Measurements from ENCODE around the gene JHY. TPM values are rescaled to one million over a fixed set of nuclear protein-coding genes. Genes with fewer than 3 reads are reported as not detected.

The JHY gene
- total and polyA plus RNA-seq, 4 experiments from 2014 or later: 1.5 to 5.4 (median 4.6) TPM

- CTCF ChIA-PET (ENCODE audit: partially characterized antibody): no interaction called here
- Mint-ChIP-seq H3K4me3 (no peak overlapping the region), H3K27me3 (no peaks in the 10 kb centered on the region), H3K9me3 (no peaks in the 10 kb centered on the region), H3K27ac (no peak overlapping the region), H3K36me3 (peaks cover 5 to 9% of the 10 kb centered on the region in 2 donors), H3K4me1 (peaks cover 0 to 3% (median 0%) of the 10 kb centered on the region in 4 donors)
- DNase-seq: no peak
- H3K27me3 ChIP-seq (ENCODE audit: insufficient read depth, low read length): no peaks in the 10 kb centered on the region
- H3K27ac ChIP-seq (ENCODE audit: low read depth, low read length): no peak overlapping the region
- intact Hi-C loops (cut with micrococcal nuclease): no loop called here
- H3K9me3 ChIP-seq (ENCODE audit: control insufficient read depth in 1 of 2, low read length in 2 of 2): no peaks in the 10 kb centered on the region
- POLR2A ChIA-PET (ENCODE audit: partially characterized antibody): no interaction called here
- no peaks in the 10 kb centered on the region for H3K4me1 ChIP-seq (ENCODE audit: insufficient read depth, low read length)
- no peak overlapping the region for H3K4me3 ChIP-seq (ENCODE audit: low read length in 2 of 2)
- H3K36me3 ChIP-seq (ENCODE audit: insufficient read depth, low read length): no peaks in the 10 kb centered on the region
Measured at GRCh38 chr11:122902951-122903350, 20.4 kb downstream of the JHY start.

DNA sequence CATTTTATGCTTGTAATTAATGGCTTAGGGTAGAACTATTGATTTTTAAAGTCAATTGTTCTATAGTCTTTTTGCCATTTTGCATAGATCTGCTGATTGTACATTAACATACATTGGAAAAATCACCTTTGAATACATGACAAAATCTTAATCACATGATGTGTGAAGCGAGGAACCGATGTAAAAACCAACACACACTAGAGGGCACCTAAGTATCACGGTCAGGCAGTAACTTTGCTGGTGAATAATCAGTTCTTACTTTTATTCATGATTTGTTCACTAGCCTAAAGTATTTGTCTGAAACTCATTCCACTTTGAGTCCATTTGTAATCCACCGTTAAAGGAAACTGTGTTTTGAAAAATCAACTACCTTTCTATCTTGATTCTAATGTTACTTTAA, 28.2 kb downstream of the JHY start:
- no peak overlapping the region for H3K27ac Mint-ChIP-seq
- no peak for DNase-seq
- ChIA-PET POLR2A (ENCODE audit: partially characterized antibody) (no interaction called here), CTCF (ENCODE audit: partially characterized antibody) (no interaction called here)
- H3K36me3 ChIP-seq (ENCODE audit: insufficient read depth, low read length): no peaks in the 10 kb centered on the region
- H3K4me3 Mint-ChIP-seq: no peak overlapping the region
- no peaks in the 10 kb centered on the region for H3K9me3 Mint-ChIP-seq
- intact Hi-C loops (cut with micrococcal nuclease): loop anchor here (2.0 kb wide), 1 partner anchor 112 kb away; no protein-coding TSS in a partner anchor
- H3K4me1 ChIP-seq (ENCODE audit: insufficient read depth, low read length): no peaks in the 10 kb centered on the region
- H3K9me3 ChIP-seq (ENCODE audit: control insufficient read depth in 1 of 2, low read length in 2 of 2): no peaks in the 10 kb centered on the region
- no peaks in the 10 kb centered on the region for H3K4me1 Mint-ChIP-seq
- no peaks in the 10 kb centered on the region for H3K27me3 Mint-ChIP-seq
- no peaks in the 10 kb centered on the region for H3K27me3 ChIP-seq (ENCODE audit: insufficient read depth, low read length)
- no peak overlapping the region for H3K4me3 ChIP-seq (ENCODE audit: low read length in 2 of 2)
- H3K27ac ChIP-seq (ENCODE audit: low read depth, low read length): no peak overlapping the region
- H3K36me3 Mint-ChIP-seq: no peaks in the 10 kb centered on the region

GRCh38 chr11:122917311-122917710, 34.8 kb downstream of the JHY start:
- Mint-ChIP-seq H3K9me3 (no peaks in the 10 kb centered on the region), H3K4me1 (no peaks in the 10 kb centered on the region), H3K4me3 (no peak overlapping the region), H3K27me3 (no peaks in the 10 kb centered on the region), H3K36me3 (peaks cover 0 to 4% of the 10 kb centered on the region in 2 donors), H3K27ac (no peak overlapping the region)
- DNase-seq: no peak
- ChIA-PET POLR2A (ENCODE audit: partially characterized antibody) (no interaction called here), CTCF (ENCODE audit: partially characterized antibody) (no interaction called here)
- Histone ChIP-seq H3K27me3 (ENCODE audit: insufficient read depth, low read length) (no peaks in the 10 kb centered on the region), H3K27ac (ENCODE audit: low read depth, low read length) (no peak overlapping the region), H3K36me3 (ENCODE audit: insufficient read depth, low read length) (no peaks in the 10 kb centered on the region), H3K4me1 (ENCODE audit: insufficient read depth, low read length) (no peaks in the 10 kb centered on the region), H3K9me3 (ENCODE audit: control insufficient read depth in 1 of 2, low read length in 2 of 2) (no peaks in the 10 kb centered on the region), H3K4me3 (ENCODE audit: low read length in 2 of 2) (no peak overlapping the region)
- intact Hi-C loops (cut with micrococcal nuclease): no loop called here

- H3K27me3 ChIP-seq (ENCODE audit: insufficient read depth, low read length): no peaks in the 10 kb centered on the region
Measured at GRCh38 chr11:122918734-122919133, 36.2 kb downstream of the JHY start.

GRCh38 chr11:122920579-122920978, 38.0 kb downstream of the JHY start:
- Mint-ChIP-seq H3K27me3 (no peaks in the 10 kb centered on the region), H3K36me3 (peaks cover 0 to 4% of the 10 kb centered on the region in 2 donors), H3K4me1 (no peaks in the 10 kb centered on the region), H3K27ac (no peak overlapping the region), H3K4me3 (no peak overlapping the region), H3K9me3 (no peaks in the 10 kb centered on the region)
- Histone ChIP-seq H3K36me3 (ENCODE audit: insufficient read depth, low read length) (no peaks in the 10 kb centered on the region), H3K9me3 (ENCODE audit: control insufficient read depth in 1 of 2, low read length in 2 of 2) (no peaks in the 10 kb centered on the region), H3K27ac (ENCODE audit: low read depth, low read length) (no peak overlapping the region), H3K4me3 (ENCODE audit: low read length in 2 of 2) (no peak overlapping the region), H3K4me1 (ENCODE audit: insufficient read depth, low read length) (no peaks in the 10 kb centered on the region), H3K27me3 (ENCODE audit: insufficient read depth, low read length) (no peaks in the 10 kb centered on the region)
- CTCF ChIA-PET (ENCODE audit: partially characterized antibody): no interaction called here
- no peak for DNase-seq
- POLR2A ChIA-PET (ENCODE audit: partially characterized antibody): no interaction called here
- intact Hi-C loops (cut with micrococcal nuclease): no loop called here

More at GRCh38 chr11:122918734-122919133, 36.2 kb downstream of the JHY start:
- intact Hi-C loops (cut with micrococcal nuclease): no loop called here
- H3K27ac ChIP-seq (ENCODE audit: low read depth, low read length): no peak overlapping the region
- DNase-seq: no peak
- H3K27me3 Mint-ChIP-seq: no peaks in the 10 kb centered on the region
- no peaks in the 10 kb centered on the region for H3K9me3 Mint-ChIP-seq
- no peaks in the 10 kb centered on the region for H3K4me1 ChIP-seq (ENCODE audit: insufficient read depth, low read length)
- H3K36me3 Mint-ChIP-seq: peaks cover 0 to 4% of the 10 kb centered on the region in 2 donors
- no peak overlapping the region for H3K27ac Mint-ChIP-seq
- H3K36me3 ChIP-seq (ENCODE audit: insufficient read depth, low read length): no peaks in the 10 kb centered on the region
- ChIA-PET POLR2A (ENCODE audit: partially characterized antibody) (no interaction called here), CTCF (ENCODE audit: partially characterized antibody) (no interaction called here)
- H3K9me3 ChIP-seq (ENCODE audit: control insufficient read depth in 1 of 2, low read length in 2 of 2): no peaks in the 10 kb centered on the region
- H3K4me1 Mint-ChIP-seq: no peaks in the 10 kb centered on the region
- no peak overlapping the region for H3K4me3 Mint-ChIP-seq
- H3K4me3 ChIP-seq (ENCODE audit: low read length in 2 of 2): no peak overlapping the region

- ChIA-PET CTCF (ENCODE audit: partially characterized antibody) (no interaction called here), POLR2A (ENCODE audit: partially characterized antibody) (no interaction called here)
- Mint-ChIP-seq H3K27me3 (no peaks in the 10 kb centered on the region), H3K4me1 (no peaks in the 10 kb centered on the region), H3K9me3 (no peaks in the 10 kb centered on the region), H3K4me3 (no peak overlapping the region), H3K27ac (no peak overlapping the region), H3K36me3 (no peaks in the 10 kb centered on the region)
- no peak for DNase-seq
- no peaks in the 10 kb centered on the region for H3K4me1 ChIP-seq (ENCODE audit: insufficient read depth, low read length)
- intact Hi-C loops (cut with micrococcal nuclease): no loop called here
- no peak overlapping the region for H3K27ac ChIP-seq (ENCODE audit: low read depth, low read length)
- no peaks in the 10 kb centered on the region for H3K27me3 ChIP-seq (ENCODE audit: insufficient read depth, low read length)
- no peak overlapping the region for H3K4me3 ChIP-seq (ENCODE audit: low read length in 2 of 2)
- no peaks in the 10 kb centered on the region for H3K9me3 ChIP-seq (ENCODE audit: control insufficient read depth in 1 of 2, low read length in 2 of 2)
- no peaks in the 10 kb centered on the region for H3K36me3 ChIP-seq (ENCODE audit: insufficient read depth, low read length)
Measured at GRCh38 chr11:122922893-122923292, 40.3 kb downstream of the JHY start.

DNA sequence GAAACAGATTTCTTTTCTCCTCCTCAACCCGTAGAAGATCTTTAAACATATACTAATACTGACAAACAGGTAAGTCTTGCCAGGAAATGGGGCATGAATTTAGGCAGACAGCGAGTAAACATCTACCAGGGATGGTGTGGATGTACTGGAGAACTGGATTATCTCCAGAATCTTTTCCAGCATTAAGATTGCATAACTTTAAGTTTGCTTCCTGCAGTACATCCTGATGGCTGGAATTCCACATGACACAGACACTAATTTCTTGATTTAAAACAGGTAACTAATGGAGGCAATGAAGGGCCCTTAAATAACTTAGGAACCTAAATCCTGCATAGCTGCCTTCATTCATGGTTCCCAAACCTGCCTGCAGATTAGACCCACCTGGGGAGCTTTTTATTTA, 40.7 kb downstream of the JHY start:
- no peak overlapping the region for H3K4me3 ChIP-seq (ENCODE audit: low read length in 2 of 2)
- H3K27me3 ChIP-seq (ENCODE audit: insufficient read depth, low read length): no peaks in the 10 kb centered on the region
- no peaks in the 10 kb centered on the region for H3K4me1 ChIP-seq (ENCODE audit: insufficient read depth, low read length)
- ChIA-PET CTCF (ENCODE audit: partially characterized antibody) (no interaction called here), POLR2A (ENCODE audit: partially characterized antibody) (no interaction called here)
- no peak overlapping the region for H3K4me3 Mint-ChIP-seq
- H3K27me3 Mint-ChIP-seq: no peaks in the 10 kb centered on the region
- H3K4me1 Mint-ChIP-seq: no peaks in the 10 kb centered on the region
- H3K36me3 ChIP-seq (ENCODE audit: insufficient read depth, low read length): no peaks in the 10 kb centered on the region
- no peak overlapping the region for H3K27ac Mint-ChIP-seq
- H3K9me3 Mint-ChIP-seq: no peaks in the 10 kb centered on the region
- no peak overlapping the region for H3K27ac ChIP-seq (ENCODE audit: low read depth, low read length)
- intact Hi-C loops (cut with micrococcal nuclease): no loop called here
- no peaks in the 10 kb centered on the region for H3K36me3 Mint-ChIP-seq
- no peaks in the 10 kb centered on the region for H3K9me3 ChIP-seq (ENCODE audit: control insufficient read depth in 1 of 2, low read length in 2 of 2)
- no peak for DNase-seq

DNA sequence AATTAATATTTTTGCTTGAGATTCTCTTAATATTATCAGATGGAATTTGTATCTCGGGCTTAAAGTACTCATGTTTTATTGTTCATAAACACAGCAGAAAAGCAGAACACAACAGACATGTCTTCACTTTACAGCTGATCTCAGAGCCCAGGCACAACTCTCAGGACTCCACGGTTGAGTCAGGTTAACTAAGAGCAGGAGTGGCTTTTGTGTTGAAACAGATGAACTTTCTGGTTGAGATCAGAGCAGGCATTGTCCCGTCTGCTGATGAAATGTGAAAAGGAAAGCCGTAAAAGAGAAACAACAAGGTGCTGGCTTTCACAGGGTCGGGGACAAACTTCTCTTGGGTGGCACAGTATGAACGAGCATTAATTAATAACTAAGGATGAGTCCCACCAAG, 49.0 kb downstream of the JHY start:
- CTCF ChIA-PET (ENCODE audit: partially characterized antibody): no interaction called here
- no peak for DNase-seq
- no peak overlapping the region for H3K27ac Mint-ChIP-seq
- Histone ChIP-seq H3K27me3 (ENCODE audit: insufficient read depth, low read length) (no peaks in the 10 kb centered on the region), H3K4me3 (ENCODE audit: low read length in 2 of 2) (no peak overlapping the region), H3K9me3 (ENCODE audit: control insufficient read depth in 1 of 2, low read length in 2 of 2) (no peaks in the 10 kb centered on the region), H3K36me3 (ENCODE audit: insufficient read depth, low read length) (no peaks in the 10 kb centered on the region), H3K4me1 (ENCODE audit: insufficient read depth, low read length) (no peaks in the 10 kb centered on the region), H3K27ac (ENCODE audit: low read depth, low read length) (no peak overlapping the region)
- peaks cover 0 to 5% of the 10 kb centered on the region in 2 donors for H3K36me3 Mint-ChIP-seq
- no peaks in the 10 kb centered on the region for H3K27me3 Mint-ChIP-seq
- intact Hi-C loops (cut with micrococcal nuclease): no loop called here
- H3K4me1 Mint-ChIP-seq: no peaks in the 10 kb centered on the region
- POLR2A ChIA-PET (ENCODE audit: partially characterized antibody): no interaction called here
- H3K4me3 Mint-ChIP-seq: no peak overlapping the region
- no peaks in the 10 kb centered on the region for H3K9me3 Mint-ChIP-seq

All from CD4-positive, alpha-beta memory T cell (primary cell).